ENCODE measurements around the gene BHLHE40. TPM values are rescaled to one million over a fixed set of nuclear protein-coding genes. Genes with fewer than 3 reads are reported as not detected.
"Not testable (repeated sequence)": the region's sequence is repeated elsewhere in the genome, so short reads cannot be mapped to it uniquely, and the experiment has no call there.

Gene BHLHE40
- total RNA-seq, 1 experiment from 2014 or later: 3.5 TPM

DNA sequence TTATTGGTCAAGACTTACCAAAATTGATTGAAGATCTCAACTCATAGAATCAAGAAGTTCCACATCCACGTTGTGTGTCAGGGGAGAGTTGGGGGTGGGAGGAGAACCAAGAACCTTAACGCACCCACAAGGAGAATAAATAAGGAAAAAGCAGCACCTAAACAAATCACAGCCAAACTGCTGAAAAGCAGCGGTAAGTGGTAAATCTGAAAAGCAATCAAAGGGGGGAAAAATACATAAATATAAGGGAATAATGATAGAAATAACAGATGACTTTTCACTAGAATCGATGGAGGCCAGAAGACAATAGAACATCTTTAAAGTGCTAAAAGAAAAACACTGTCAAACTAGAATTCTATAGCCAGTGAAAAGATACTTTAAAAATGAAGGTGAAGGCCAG, 20.1 kb upstream of the BHLHE40 start:
- BruUV-seq (replicated peaks): no TSS peak
- no peaks in the 10 kb centered on the region for H3K36me3 ChIP-seq (ENCODE audit: insufficient read depth, low read length, poor library complexity, severe bottlenecking)
- peaks cover 6% of the 10 kb centered on the region for H3K9me3 ChIP-seq (ENCODE audit: low read depth, low read length, poor library complexity, severe bottlenecking)
- no peak for DNase-seq (ENCODE audit: low spot score)
- CTCF ChIA-PET: no interaction called here
- H3K27ac ChIP-seq (ENCODE audit: low read depth, low read length, poor library complexity, severe bottlenecking): no peak overlapping the region
- POLR2A ChIA-PET (ENCODE audit: low non-redundant PET): no interaction called here
- no peak overlapping the region for H3K4me3 ChIP-seq (ENCODE audit: low read depth, low read length, poor library complexity, severe bottlenecking)
- intact Hi-C loops (cut with micrococcal nuclease; ENCODE audit: unreplicated experiment): no loop called here
- no peak for TF ChIP-seq EZH2 (IDR thresholded peaks at IDR 0.05; ENCODE audit: borderline replicate concordance, low read depth, low read length, poor library complexity, severe bottlenecking)
- TF ChIP-seq CTCF (conservative IDR thresholded peaks at IDR 0.05; ENCODE audit: low read depth, low read length): no peak
- no peaks in the 10 kb centered on the region for H3K27me3 ChIP-seq (replicated peaks; ENCODE audit: insufficient read depth, low read depth, low read length, poor library complexity)
- H3K4me1 ChIP-seq (ENCODE audit: insufficient read depth, low read length, poor library complexity, severe bottlenecking): no peaks in the 10 kb centered on the region

DNA sequence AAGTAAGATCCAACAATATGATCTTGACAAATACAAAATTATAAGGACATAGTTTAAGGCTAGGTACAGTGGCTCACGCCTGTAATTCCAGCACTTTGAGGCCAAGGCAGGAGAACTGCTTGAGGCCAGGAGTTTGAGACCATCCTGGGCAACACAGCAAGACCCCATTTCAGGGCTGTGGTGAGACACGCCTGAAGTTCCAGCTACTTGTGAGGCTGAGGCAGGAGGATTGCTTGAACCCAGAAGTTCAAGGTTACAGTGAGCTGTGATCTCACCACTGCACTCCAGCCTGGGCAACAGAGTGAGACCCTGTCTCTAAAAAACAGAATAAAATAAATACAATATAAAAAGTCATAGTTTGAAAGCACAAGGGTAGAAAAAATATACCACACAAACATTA, 17.4 kb upstream of the BHLHE40 start:
- H3K4me1 ChIP-seq (ENCODE audit: insufficient read depth, low read length, poor library complexity, severe bottlenecking); BruUV-seq (replicated peaks); H3K36me3 ChIP-seq (ENCODE audit: insufficient read depth, low read length, poor library complexity, severe bottlenecking); H3K9me3 ChIP-seq (ENCODE audit: low read depth, low read length, poor library complexity, severe bottlenecking); H3K27me3 ChIP-seq (replicated peaks; ENCODE audit: insufficient read depth, low read depth, low read length, poor library complexity); H3K4me3 ChIP-seq (ENCODE audit: low read depth, low read length, poor library complexity, severe bottlenecking); intact Hi-C loops (cut with micrococcal nuclease; ENCODE audit: unreplicated experiment); DNase-seq (ENCODE audit: low spot score); POLR2A ChIA-PET (ENCODE audit: low non-redundant PET); CTCF ChIA-PET; H3K27ac ChIP-seq (ENCODE audit: low read depth, low read length, poor library complexity, severe bottlenecking): not testable (repeated sequence)

- H3K27ac ChIP-seq (ENCODE audit: low read depth, low read length, poor library complexity, severe bottlenecking): no peak overlapping the region
- peaks cover 5% of the 10 kb centered on the region for H3K9me3 ChIP-seq (ENCODE audit: low read depth, low read length, poor library complexity, severe bottlenecking)
- H3K4me1 ChIP-seq (ENCODE audit: insufficient read depth, low read length, poor library complexity, severe bottlenecking): no peaks in the 10 kb centered on the region
- BruUV-seq (replicated peaks): no TSS peak
- H3K4me3 ChIP-seq (ENCODE audit: low read depth, low read length, poor library complexity, severe bottlenecking): no peak overlapping the region
- intact Hi-C loops (cut with micrococcal nuclease; ENCODE audit: unreplicated experiment): no loop called here
- DNase-seq (ENCODE audit: low spot score): no peak
- H3K36me3 ChIP-seq (ENCODE audit: insufficient read depth, low read length, poor library complexity, severe bottlenecking): no peaks in the 10 kb centered on the region
- H3K27me3 ChIP-seq (replicated peaks; ENCODE audit: insufficient read depth, low read depth, low read length, poor library complexity): no peaks in the 10 kb centered on the region
- POLR2A ChIA-PET (ENCODE audit: low non-redundant PET): no interaction called here
- CTCF ChIA-PET: no interaction called here
- TF ChIP-seq CTCF (conservative IDR thresholded peaks at IDR 0.05; ENCODE audit: low read depth, low read length) (no peak), EZH2 (IDR thresholded peaks at IDR 0.05; ENCODE audit: borderline replicate concordance, low read depth, low read length, poor library complexity, severe bottlenecking) (no peak)
Measured at GRCh38 chr3:4963669-4964570, 15.3 kb upstream of the BHLHE40 start.

DNA sequence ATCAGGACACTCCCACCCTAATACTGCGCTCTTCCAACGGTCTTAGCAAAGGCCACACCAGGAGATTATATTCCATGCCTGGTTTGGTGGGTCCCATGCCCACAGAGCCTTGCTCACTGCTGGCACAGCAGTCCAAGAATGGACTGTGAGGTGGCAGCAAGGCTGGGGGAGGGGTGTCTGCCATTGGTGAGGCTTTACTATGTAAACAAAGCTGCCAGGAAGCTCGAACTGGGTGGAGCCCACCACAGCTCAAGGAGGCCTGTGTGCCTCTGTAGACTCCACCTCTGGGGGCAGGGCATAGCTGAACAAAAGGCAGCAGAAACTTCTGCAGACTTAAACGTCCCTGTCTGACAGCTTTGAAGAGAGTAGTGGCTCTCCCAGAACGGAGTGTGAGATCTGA, 13.2 kb upstream of the BHLHE40 start:
- H3K27me3 ChIP-seq (replicated peaks; ENCODE audit: insufficient read depth, low read depth, low read length, poor library complexity); H3K27ac ChIP-seq (ENCODE audit: low read depth, low read length, poor library complexity, severe bottlenecking); DNase-seq (ENCODE audit: low spot score); H3K36me3 ChIP-seq (ENCODE audit: insufficient read depth, low read length, poor library complexity, severe bottlenecking); POLR2A ChIA-PET (ENCODE audit: low non-redundant PET); H3K4me3 ChIP-seq (ENCODE audit: low read depth, low read length, poor library complexity, severe bottlenecking); H3K4me1 ChIP-seq (ENCODE audit: insufficient read depth, low read length, poor library complexity, severe bottlenecking); H3K9me3 ChIP-seq (ENCODE audit: low read depth, low read length, poor library complexity, severe bottlenecking); BruUV-seq (replicated peaks); CTCF ChIA-PET; intact Hi-C loops (cut with micrococcal nuclease; ENCODE audit: unreplicated experiment): not testable (repeated sequence)

- BruUV-seq (replicated peaks); DNase-seq (ENCODE audit: low spot score); H3K27ac ChIP-seq (ENCODE audit: low read depth, low read length, poor library complexity, severe bottlenecking); H3K9me3 ChIP-seq (ENCODE audit: low read depth, low read length, poor library complexity, severe bottlenecking); POLR2A ChIA-PET (ENCODE audit: low non-redundant PET); intact Hi-C loops (cut with micrococcal nuclease; ENCODE audit: unreplicated experiment); H3K4me1 ChIP-seq (ENCODE audit: insufficient read depth, low read length, poor library complexity, severe bottlenecking); H3K36me3 ChIP-seq (ENCODE audit: insufficient read depth, low read length, poor library complexity, severe bottlenecking); CTCF ChIA-PET; H3K4me3 ChIP-seq (ENCODE audit: low read depth, low read length, poor library complexity, severe bottlenecking); H3K27me3 ChIP-seq (replicated peaks; ENCODE audit: insufficient read depth, low read depth, low read length, poor library complexity): not testable (repeated sequence)
Measured at GRCh38 chr3:4967683-4968082, 11.6 kb upstream of the BHLHE40 start.

- H3K36me3 ChIP-seq (ENCODE audit: insufficient read depth, low read length, poor library complexity, severe bottlenecking); BruUV-seq (replicated peaks); intact Hi-C loops (cut with micrococcal nuclease; ENCODE audit: unreplicated experiment); H3K4me1 ChIP-seq (ENCODE audit: insufficient read depth, low read length, poor library complexity, severe bottlenecking); H3K27ac ChIP-seq (ENCODE audit: low read depth, low read length, poor library complexity, severe bottlenecking); POLR2A ChIA-PET (ENCODE audit: low non-redundant PET); H3K4me3 ChIP-seq (ENCODE audit: low read depth, low read length, poor library complexity, severe bottlenecking); CTCF ChIA-PET; H3K9me3 ChIP-seq (ENCODE audit: low read depth, low read length, poor library complexity, severe bottlenecking); DNase-seq (ENCODE audit: low spot score); H3K27me3 ChIP-seq (replicated peaks; ENCODE audit: insufficient read depth, low read depth, low read length, poor library complexity): not testable (repeated sequence)
Measured at GRCh38 chr3:4971437-4971836, 7.8 kb upstream of the BHLHE40 start.
